Measurements from ENCODE around the gene MVP.
A peak's percentile ranks its signal among the peaks of the same experiment; 100 is the strongest.
"Not testable (repeated sequence)": the region's sequence is repeated elsewhere in the genome, so short reads cannot be mapped to it uniquely, and the experiment has no call there.

Gene MVP

GRCh38 chr16:29876594-29877249 is 56.5 kb downstream of the MVP start:
- no peak for DNase-seq

- DNase-seq = peak; percentile 40
Measured at GRCh38 chr16:29877266-29877961, 57.2 kb downstream of the MVP start.

- DNase-seq = no peak
Measured at GRCh38 chr16:29878172-29878571, 57.9 kb downstream of the MVP start.

GRCh38 chr16:29881050-29881449 is 60.8 kb downstream of the MVP start:
- no peak for DNase-seq

- no peak for DNase-seq
Measured at GRCh38 chr16:29883987-29884386, 63.7 kb downstream of the MVP start.

GRCh38 chr16:29889372-29889771 is 69.1 kb downstream of the MVP start:
- DNase-seq = not testable (repeated sequence)

- no peak for DNase-seq
Measured at GRCh38 chr16:29891525-29892457, 71.5 kb downstream of the MVP start.

GRCh38 chr16:29892458-29892813 is 72.2 kb downstream of the MVP start:
- DNase-seq = no peak

- DNase-seq = no peak
Measured at GRCh38 chr16:29893553-29893952, 73.3 kb downstream of the MVP start.

- DNase-seq = no peak
Measured at GRCh38 chr16:29894352-29894751, 74.1 kb downstream of the MVP start.

- DNase-seq = no peak
Measured at GRCh38 chr16:29896841-29897240, 76.6 kb downstream of the MVP start.

GRCh38 chr16:29897333-29897732 is 77.1 kb downstream of the MVP start:
- no peak for DNase-seq
